ENCODE results near the gene DNAH10. TPM values are rescaled to one million over a fixed set of nuclear protein-coding genes. Genes with fewer than 3 reads are reported as not detected.
A peak's percentile ranks its signal among the peaks of the same experiment; 100 is the strongest.

DNAH10 gene
- total RNA-seq, 1 experiment from 2014 or later: 0.09 TPM

DNA sequence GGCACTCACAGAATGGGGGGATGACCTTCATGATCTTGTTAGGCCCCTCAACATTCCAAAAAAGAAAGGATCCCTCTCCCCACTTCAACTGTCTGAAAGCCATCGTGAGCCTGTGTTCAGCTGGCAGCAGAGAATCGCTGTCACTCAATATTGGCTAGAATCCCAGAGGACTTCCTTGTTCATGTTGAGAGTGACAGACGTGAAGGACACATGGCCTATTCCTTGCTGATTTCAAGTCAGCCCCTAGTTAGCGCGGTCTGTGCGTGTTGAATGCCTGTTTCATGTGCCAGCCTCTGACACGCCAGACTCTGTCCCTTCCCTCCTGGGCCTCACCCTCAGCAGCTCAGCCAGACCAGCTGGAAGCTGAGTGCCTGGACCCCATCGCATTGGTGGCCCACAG lies 43.1 kb downstream of the DNAH10 start (continued):
- TF ChIP-seq OVOL2 (CRISPR knock-in tag; IDR thresholded peaks at IDR 0.05; ENCODE audit: borderline replicate concordance) (no peak), ETV6 (CRISPR knock-in tag; IDR thresholded peaks at IDR 0.05) (no peak)

DNA sequence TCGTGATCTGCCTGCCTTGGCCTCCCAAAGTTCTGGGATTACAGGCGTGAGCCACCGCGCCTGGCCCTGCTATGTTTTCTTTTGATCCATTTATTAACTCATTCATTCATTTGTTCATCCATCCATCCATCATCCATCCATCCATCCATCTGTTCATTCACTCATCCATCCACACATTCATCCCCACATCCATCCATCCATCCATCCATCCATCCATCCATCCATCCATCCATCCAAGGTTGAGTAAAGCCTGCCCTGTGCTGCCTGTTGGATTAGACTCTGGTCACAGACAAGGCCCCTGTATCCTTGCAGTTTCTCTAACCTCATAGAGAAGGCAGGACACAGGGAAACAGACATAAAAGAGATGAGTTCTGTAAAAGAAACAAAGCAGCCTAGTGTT lies 44.9 kb downstream of the DNAH10 start:
- Mint-ChIP-seq H3K27ac (no peak overlapping the region), H3K27me3 (ENCODE audit: low read depth) (peaks cover 15% of the 10 kb centered on the region), H3K4me3 (no peak overlapping the region; the same call in 1 of the 2 replicates), H3K9me3 (no peaks in the 10 kb centered on the region), H3K4me1 (peaks cover 3% of the 10 kb centered on the region; the same call in 1 of the 2 replicates), H3K36me3 (no peaks in the 10 kb centered on the region)
- no peak for TF ChIP-seq EMX1 (CRISPR knock-in tag; IDR thresholded peaks at IDR 0.05)
- no peak for TF ChIP-seq ZNF121 (CRISPR knock-in tag; IDR thresholded peaks at IDR 0.05)
- TF ChIP-seq FOXK1 (CRISPR knock-in tag; IDR thresholded peaks at IDR 0.05): no peak
- TF ChIP-seq NR1H2 (CRISPR knock-in tag; IDR thresholded peaks at IDR 0.05): no peak
- no peak for TF ChIP-seq ZNF671 (CRISPR knock-in tag; IDR thresholded peaks at IDR 0.05)
- no peak for TF ChIP-seq AR (CRISPR knock-in tag; IDR thresholded peaks at IDR 0.05)
- no peak for TF ChIP-seq IRF2 (CRISPR knock-in tag; IDR thresholded peaks at IDR 0.05; ENCODE audit: borderline replicate concordance, low read depth)
- TF ChIP-seq NFE2L1 (CRISPR knock-in tag; IDR thresholded peaks at IDR 0.05): no peak
- TF ChIP-seq USF2 (CRISPR knock-in tag; IDR thresholded peaks at IDR 0.05): no peak
- TF ChIP-seq CREB1 (CRISPR knock-in tag; IDR thresholded peaks at IDR 0.05): no peak
- ChIA-PET POLR2A (no interaction called here), CTCF (interaction anchor here (0.6 to 1.0 kb wide), 3 partner anchors 46 to 582 kb away, joined by 3 to 5 read pairs (median 3); no protein-coding TSS in a partner anchor)
- DNase-seq (ENCODE audit: low spot score): no peak
- ATAC-seq: no peak

GRCh38 chr12:123807670-123808069 lies 45.6 kb downstream of the DNAH10 start:
- Mint-ChIP-seq H3K4me3 (peak overlapping the region; percentile 36), H3K27me3 (ENCODE audit: low read depth) (peaks cover 15% of the 10 kb centered on the region), H3K4me1 (peaks cover 3% of the 10 kb centered on the region; the same call in 1 of the 2 replicates), H3K9me3 (no peaks in the 10 kb centered on the region), H3K27ac (no peak overlapping the region), H3K36me3 (no peaks in the 10 kb centered on the region)
- POLR2A ChIA-PET: no interaction called here
- no peak for DNase-seq (ENCODE audit: low spot score)
- TF ChIP-seq ZNF219 (CRISPR knock-in tag; IDR thresholded peaks at IDR 0.05; ENCODE audit: borderline replicate concordance) (no peak), IRF2 (CRISPR knock-in tag; IDR thresholded peaks at IDR 0.05; ENCODE audit: borderline replicate concordance, low read depth) (no peak), HMGXB4 (CRISPR knock-in tag; IDR thresholded peaks at IDR 0.05) (no peak), RORB (CRISPR knock-in tag; IDR thresholded peaks at IDR 0.05) (no peak), NFE2L1 (CRISPR knock-in tag; IDR thresholded peaks at IDR 0.05) (no peak)
- TF ChIP-seq, protein P1, sequence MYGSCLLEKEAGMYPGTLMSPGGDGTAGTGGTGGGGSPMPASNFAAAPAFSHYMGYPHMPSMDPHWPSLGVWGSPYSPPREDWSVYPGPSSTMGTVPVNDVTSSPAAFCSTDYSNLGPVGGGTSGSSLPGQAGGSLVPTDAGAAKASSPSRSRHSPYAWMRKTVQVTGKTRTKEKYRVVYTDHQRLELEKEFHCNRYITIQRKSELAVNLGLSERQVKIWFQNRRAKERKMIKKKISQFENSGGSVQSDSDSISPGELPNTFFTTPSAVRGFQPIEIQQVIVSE (CRISPR knock-in tag; IDR thresholded peaks at IDR 0.05; ENCODE audit: borderline replicate concordance): no peak
- TF ChIP-seq, protein P2, sequence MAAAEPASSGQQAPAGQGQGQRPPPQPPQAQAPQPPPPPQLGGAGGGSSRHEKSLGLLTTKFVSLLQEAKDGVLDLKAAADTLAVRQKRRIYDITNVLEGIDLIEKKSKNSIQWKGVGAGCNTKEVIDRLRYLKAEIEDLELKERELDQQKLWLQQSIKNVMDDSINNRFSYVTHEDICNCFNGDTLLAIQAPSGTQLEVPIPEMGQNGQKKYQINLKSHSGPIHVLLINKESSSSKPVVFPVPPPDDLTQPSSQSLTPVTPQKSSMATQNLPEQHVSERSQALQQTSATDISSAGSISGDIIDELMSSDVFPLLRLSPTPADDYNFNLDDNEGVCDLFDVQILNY (CRISPR knock-in tag; IDR thresholded peaks at IDR 0.05): no peak
- TF ChIP-seq, protein P3, sequence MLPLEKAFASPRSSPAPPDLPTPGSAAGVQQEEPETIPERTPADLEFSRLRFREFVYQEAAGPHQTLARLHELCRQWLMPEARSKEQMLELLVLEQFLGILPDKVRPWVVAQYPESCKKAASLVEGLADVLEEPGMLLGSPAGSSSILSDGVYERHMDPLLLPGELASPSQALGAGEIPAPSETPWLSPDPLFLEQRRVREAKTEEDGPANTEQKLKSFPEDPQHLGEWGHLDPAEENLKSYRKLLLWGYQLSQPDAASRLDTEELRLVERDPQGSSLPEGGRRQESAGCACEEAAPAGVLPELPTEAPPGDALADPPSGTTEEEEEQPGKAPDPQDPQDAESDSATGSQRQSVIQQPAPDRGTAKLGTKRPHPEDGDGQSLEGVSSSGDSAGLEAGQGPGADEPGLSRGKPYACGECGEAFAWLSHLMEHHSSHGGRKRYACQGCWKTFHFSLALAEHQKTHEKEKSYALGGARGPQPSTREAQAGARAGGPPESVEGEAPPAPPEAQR (CRISPR knock-in tag; IDR thresholded peaks at IDR 0.05): no peak
- TF ChIP-seq, protein P4, sequence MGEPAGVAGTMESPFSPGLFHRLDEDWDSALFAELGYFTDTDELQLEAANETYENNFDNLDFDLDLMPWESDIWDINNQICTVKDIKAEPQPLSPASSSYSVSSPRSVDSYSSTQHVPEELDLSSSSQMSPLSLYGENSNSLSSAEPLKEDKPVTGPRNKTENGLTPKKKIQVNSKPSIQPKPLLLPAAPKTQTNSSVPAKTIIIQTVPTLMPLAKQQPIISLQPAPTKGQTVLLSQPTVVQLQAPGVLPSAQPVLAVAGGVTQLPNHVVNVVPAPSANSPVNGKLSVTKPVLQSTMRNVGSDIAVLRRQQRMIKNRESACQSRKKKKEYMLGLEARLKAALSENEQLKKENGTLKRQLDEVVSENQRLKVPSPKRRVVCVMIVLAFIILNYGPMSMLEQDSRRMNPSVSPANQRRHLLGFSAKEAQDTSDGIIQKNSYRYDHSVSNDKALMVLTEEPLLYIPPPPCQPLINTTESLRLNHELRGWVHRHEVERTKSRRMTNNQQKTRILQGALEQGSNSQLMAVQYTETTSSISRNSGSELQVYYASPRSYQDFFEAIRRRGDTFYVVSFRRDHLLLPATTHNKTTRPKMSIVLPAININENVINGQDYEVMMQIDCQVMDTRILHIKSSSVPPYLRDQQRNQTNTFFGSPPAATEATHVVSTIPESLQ (CRISPR knock-in tag; IDR thresholded peaks at IDR 0.05): no peak
- TF ChIP-seq, protein P5, sequence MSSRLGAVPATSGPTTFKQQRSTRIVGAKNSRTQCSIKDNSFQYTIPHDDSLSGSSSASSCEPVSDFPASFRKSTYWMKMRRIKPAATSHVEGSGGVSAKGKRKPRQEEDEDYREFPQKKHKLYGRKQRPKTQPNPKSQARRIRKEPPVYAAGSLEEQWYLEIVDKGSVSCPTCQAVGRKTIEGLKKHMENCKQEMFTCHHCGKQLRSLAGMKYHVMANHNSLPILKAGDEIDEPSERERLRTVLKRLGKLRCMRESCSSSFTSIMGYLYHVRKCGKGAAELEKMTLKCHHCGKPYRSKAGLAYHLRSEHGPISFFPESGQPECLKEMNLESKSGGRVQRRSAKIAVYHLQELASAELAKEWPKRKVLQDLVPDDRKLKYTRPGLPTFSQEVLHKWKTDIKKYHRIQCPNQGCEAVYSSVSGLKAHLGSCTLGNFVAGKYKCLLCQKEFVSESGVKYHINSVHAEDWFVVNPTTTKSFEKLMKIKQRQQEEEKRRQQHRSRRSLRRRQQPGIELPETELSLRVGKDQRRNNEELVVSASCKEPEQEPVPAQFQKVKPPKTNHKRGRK (CRISPR knock-in tag; IDR thresholded peaks at IDR 0.05; ENCODE audit: borderline replicate concordance): no peak
- no peak for ATAC-seq
- CTCF ChIA-PET: interaction anchor here (0.6 to 1.0 kb wide), 3 partner anchors 46 to 581 kb away, joined by 3 to 5 read pairs (median 3); no protein-coding TSS in a partner anchor
